K562 (cell line): Measurements from ENCODE around the gene PCP2. TPM values are rescaled to one million over a fixed set of nuclear protein-coding genes. Genes with fewer than 3 reads are reported as not detected.

Source experiments
- EGR1 ChIP-seq: fragments of 450-650 bp; conservative IDR thresholded peaks from 2 replicates; pipeline ENCODE4 v1.6.1; 2017; ENCODE audit warnings: mild to moderate bottlenecking
- FIP1L1 ChIP-seq: fragments of 200-400 bp; formaldehyde crosslinking; IDR thresholded peaks from 2 replicates; pipeline ENCODE4 v1.6.1; 2018; ENCODE audit warnings: mild to moderate bottlenecking, low read depth, low read length; ENCODE audit not compliant: poor library complexity, severe bottlenecking
- HCFC1 ChIP-seq: IDR thresholded peaks from 2 replicates; pipeline ENCODE4 v1.6.1; 2012; ENCODE audit warnings: low read depth, low read length, improper control_type of control experiment
- IFI16 ChIP-seq: fragments of 250-450 bp; sonication (Bioruptor Pico); IDR thresholded peaks from 2 replicates; pipeline ENCODE4 v2.1.2; 2022; ENCODE audit warnings: mild to moderate bottlenecking, inconsistent platforms
- KDM4B ChIP-seq, 2 experiments: fragments of 450-650 bp in 1 of 2; sonication (generic) in 1 of 2; IDR thresholded peaks; 2 replicates each; pipeline ENCODE4 v1.6.1; 2016 to 2017; ENCODE audit warnings: borderline replicate concordance in 2 of 2, antibody characterized with exemption in 1 of 2, low read depth in 1 of 2, mild to moderate bottlenecking in 1 of 2
- LCOR ChIP-seq: sonication (generic); formaldehyde crosslinking; IDR thresholded peaks from 2 replicates; pipeline ENCODE4 v1.8.0; 2022; ENCODE audit warnings: mild to moderate bottlenecking, missing genetic modification reagents
- MYNN ChIP-seq, 2 experiments: sonication (generic); formaldehyde crosslinking in 1 of 2; IDR thresholded peaks; 2 replicates each; pipeline versions ENCODE4 v1.5.0 to v1.6.1; 2016 to 2020; ENCODE audit warnings: antibody characterized with exemption in 1 of 2, missing genetic modification reagents in 1 of 2
- PCBP2 ChIP-seq: fragments of 200-400 bp; formaldehyde crosslinking; IDR thresholded peaks from 2 replicates; pipeline ENCODE4 v1.6.1; 2018; ENCODE audit warnings: low read length, low read depth, mild to moderate bottlenecking, moderate library complexity; ENCODE audit not compliant: poor library complexity, severe bottlenecking
- RBM14 ChIP-seq: fragments of 200-400 bp; formaldehyde crosslinking; IDR thresholded peaks from 2 replicates; pipeline ENCODE4 v1.6.1; 2018; ENCODE audit warnings: low read depth, mild to moderate bottlenecking, low read length, moderate library complexity, borderline replicate concordance; ENCODE audit not compliant: insufficient read depth
- SMARCE1 ChIP-seq: fragments of 450-650 bp; IDR thresholded peaks from 2 replicates; pipeline ENCODE4 v1.7.1; 2016; ENCODE audit warnings: mild to moderate bottlenecking
- STAT5B ChIP-seq: fragments of 250-450 bp; sonication (Bioruptor Pico); IDR thresholded peaks from 2 replicates; pipeline ENCODE4 v1.8.0; 2021; ENCODE audit warnings: mild to moderate bottlenecking, inconsistent platforms
- ZEB2 ChIP-seq: fragments of 450-650 bp; IDR thresholded peaks from 2 replicates; pipeline ENCODE4 v1.6.1; 2016
- ZNF316 ChIP-seq: fragments of 450-650 bp; IDR thresholded peaks from 2 replicates; pipeline ENCODE4 v1.6.1; 2016
- ZNF785 ChIP-seq: fragments of 250-450 bp; sonication (Bioruptor Pico); IDR thresholded peaks from 2 replicates; pipeline ENCODE4 v1.4.0; 2020; ENCODE audit warnings: mild to moderate bottlenecking
- polyA plus RNA-seq, 8 experiments: library from polyadenylated mRNA; depleted of rRNA in 4 of 8; stranded (reverse) in 5 of 8; unstranded in 3 of 8; fragments of >200 nt; fragmentation: Nextera tagmentation in 2 of 8; fragmentation: Illumina TruSeq in 1 of 8; extraction: Ambion mirVana in 2 of 8; extraction: Trizol in 1 of 8; gene quantifications; 2 replicates each; pipeline versions ENCODE4 v1.2.1 to v1.2.3, GENCODE V29; 2011 to 2014; ENCODE audit warnings: inconsistent platforms in 1 of 8, missing spikeins in 1 of 8
- total RNA-seq, 7 experiments: library from RNA; depleted of rRNA in 6 of 7; stranded (reverse); fragments of >200 nt in 6 of 7; fragmentation: Illumina TruSeq in 2 of 7; extraction: Trizol in 2 of 7; gene quantifications; 2 replicates each; pipeline versions ENCODE4 v1.2.1 to v1.2.3, GENCODE V29; 2011 to 2021; ENCODE audit warnings: low replicate concordance in 1 of 7
- TF ChIP-seq, protein P1 (sequence below): fragments of 450-650 bp; IDR thresholded peaks from 2 replicates; pipeline ENCODE4 v1.6.1; 2016; ENCODE audit warnings: mild to moderate bottlenecking
- TF ChIP-seq, protein P2 (sequence below): sonication (generic); formaldehyde crosslinking; IDR thresholded peaks from 2 replicates; pipeline ENCODE4 v1.8.0; 2022; ENCODE audit warnings: mild to moderate bottlenecking, missing genetic modification reagents
- TF ChIP-seq, protein P3 (sequence below): IDR thresholded peaks from 3 replicates; pipeline ENCODE4 v1.6.1; 2011; ENCODE audit warnings: borderline replicate concordance, mild to moderate bottlenecking, moderate library complexity; ENCODE audit not compliant: insufficient read length; ENCODE audit errors: extremely low read depth

PCP2 gene
- total and polyA plus RNA-seq, 9 of the 15 experiments (the other 6 are each of a cell fraction or from before 2014, with no cell fraction given), result 0.17 to 1.3 (median 0.49) TPM; not detected in 3

DNA sequence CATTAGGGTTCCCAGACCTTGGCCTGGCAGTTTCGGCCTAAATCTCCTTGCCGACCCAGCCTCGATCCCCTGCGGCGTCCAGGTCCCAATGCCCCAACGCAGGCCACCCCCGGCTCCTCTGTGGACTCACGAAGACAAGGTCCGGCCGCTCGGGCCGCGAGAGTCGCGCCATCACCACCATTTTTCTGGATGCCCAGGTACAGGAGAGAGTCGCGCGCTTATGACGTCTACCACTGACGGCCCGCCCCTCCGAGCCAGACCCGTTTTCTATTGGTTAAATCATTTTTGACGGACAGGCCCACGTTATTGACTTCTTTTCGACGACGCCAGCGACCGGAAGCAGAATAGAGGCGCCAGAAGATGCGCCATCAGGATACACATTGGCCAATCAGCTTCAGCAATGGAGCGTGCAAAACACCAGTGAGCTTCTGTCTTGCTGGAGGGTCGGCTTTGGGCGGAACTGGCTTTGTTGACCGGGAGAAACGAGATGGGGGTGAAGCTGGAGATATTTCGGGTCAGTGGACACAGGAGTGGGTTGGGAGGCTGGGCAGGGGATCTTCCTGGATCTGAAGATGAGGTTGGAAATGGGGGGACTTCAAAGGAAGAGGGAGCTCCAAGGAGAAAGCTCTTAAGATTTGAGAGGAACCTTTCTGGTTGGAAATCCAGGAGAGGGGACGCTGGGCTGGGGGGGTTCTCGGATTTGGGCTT, 4.0 kb downstream of the PCP2 start, which contains the start of the genes PET100 and XAB2 (continued):
- TF ChIP-seq, protein P1, sequence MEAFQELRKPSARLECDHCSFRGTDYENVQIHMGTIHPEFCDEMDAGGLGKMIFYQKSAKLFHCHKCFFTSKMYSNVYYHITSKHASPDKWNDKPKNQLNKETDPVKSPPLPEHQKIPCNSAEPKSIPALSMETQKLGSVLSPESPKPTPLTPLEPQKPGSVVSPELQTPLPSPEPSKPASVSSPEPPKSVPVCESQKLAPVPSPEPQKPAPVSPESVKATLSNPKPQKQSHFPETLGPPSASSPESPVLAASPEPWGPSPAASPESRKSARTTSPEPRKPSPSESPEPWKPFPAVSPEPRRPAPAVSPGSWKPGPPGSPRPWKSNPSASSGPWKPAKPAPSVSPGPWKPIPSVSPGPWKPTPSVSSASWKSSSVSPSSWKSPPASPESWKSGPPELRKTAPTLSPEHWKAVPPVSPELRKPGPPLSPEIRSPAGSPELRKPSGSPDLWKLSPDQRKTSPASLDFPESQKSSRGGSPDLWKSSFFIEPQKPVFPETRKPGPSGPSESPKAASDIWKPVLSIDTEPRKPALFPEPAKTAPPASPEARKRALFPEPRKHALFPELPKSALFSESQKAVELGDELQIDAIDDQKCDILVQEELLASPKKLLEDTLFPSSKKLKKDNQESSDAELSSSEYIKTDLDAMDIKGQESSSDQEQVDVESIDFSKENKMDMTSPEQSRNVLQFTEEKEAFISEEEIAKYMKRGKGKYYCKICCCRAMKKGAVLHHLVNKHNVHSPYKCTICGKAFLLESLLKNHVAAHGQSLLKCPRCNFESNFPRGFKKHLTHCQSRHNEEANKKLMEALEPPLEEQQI, result no peak
- TF ChIP-seq, protein P2, sequence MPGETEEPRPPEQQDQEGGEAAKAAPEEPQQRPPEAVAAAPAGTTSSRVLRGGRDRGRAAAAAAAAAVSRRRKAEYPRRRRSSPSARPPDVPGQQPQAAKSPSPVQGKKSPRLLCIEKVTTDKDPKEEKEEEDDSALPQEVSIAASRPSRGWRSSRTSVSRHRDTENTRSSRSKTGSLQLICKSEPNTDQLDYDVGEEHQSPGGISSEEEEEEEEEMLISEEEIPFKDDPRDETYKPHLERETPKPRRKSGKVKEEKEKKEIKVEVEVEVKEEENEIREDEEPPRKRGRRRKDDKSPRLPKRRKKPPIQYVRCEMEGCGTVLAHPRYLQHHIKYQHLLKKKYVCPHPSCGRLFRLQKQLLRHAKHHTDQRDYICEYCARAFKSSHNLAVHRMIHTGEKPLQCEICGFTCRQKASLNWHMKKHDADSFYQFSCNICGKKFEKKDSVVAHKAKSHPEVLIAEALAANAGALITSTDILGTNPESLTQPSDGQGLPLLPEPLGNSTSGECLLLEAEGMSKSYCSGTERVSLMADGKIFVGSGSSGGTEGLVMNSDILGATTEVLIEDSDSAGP (CRISPR knock-in tag), result no peak
- TF ChIP-seq, protein P3, sequence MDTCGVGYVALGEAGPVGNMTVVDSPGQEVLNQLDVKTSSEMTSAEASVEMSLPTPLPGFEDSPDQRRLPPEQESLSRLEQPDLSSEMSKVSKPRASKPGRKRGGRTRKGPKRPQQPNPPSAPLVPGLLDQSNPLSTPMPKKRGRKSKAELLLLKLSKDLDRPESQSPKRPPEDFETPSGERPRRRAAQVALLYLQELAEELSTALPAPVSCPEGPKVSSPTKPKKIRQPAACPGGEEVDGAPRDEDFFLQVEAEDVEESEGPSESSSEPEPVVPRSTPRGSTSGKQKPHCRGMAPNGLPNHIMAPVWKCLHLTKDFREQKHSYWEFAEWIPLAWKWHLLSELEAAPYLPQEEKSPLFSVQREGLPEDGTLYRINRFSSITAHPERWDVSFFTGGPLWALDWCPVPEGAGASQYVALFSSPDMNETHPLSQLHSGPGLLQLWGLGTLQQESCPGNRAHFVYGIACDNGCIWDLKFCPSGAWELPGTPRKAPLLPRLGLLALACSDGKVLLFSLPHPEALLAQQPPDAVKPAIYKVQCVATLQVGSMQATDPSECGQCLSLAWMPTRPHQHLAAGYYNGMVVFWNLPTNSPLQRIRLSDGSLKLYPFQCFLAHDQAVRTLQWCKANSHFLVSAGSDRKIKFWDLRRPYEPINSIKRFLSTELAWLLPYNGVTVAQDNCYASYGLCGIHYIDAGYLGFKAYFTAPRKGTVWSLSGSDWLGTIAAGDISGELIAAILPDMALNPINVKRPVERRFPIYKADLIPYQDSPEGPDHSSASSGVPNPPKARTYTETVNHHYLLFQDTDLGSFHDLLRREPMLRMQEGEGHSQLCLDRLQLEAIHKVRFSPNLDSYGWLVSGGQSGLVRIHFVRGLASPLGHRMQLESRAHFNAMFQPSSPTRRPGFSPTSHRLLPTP, result no peak
- TF ChIP-seq ZNF316 (no peak), KDM4B (IDR thresholded peaks at IDR 0.05; ENCODE audit: borderline replicate concordance in 2 of 2, low read depth in 1 of 2) (no peak), STAT5B (no peak), SMARCE1 (no peak), IFI16 (CRISPR knock-in tag) (no peak), EGR1 (no peak), FIP1L1 (no peak), LCOR (no peak), ZNF785 (CRISPR knock-in tag) (no peak), HCFC1 (peak; percentile 84), PCBP2 (no peak), MYNN (IDR thresholded peaks at IDR 0.05) (no peak), MYNN (CRISPR knock-in tag; IDR thresholded peaks at IDR 0.05) (no peak), RBM14 (no peak), ZEB2 (no peak)
